ENCODE measurements around the gene PDZD2.

- TF ChIP-seq, protein P1, sequence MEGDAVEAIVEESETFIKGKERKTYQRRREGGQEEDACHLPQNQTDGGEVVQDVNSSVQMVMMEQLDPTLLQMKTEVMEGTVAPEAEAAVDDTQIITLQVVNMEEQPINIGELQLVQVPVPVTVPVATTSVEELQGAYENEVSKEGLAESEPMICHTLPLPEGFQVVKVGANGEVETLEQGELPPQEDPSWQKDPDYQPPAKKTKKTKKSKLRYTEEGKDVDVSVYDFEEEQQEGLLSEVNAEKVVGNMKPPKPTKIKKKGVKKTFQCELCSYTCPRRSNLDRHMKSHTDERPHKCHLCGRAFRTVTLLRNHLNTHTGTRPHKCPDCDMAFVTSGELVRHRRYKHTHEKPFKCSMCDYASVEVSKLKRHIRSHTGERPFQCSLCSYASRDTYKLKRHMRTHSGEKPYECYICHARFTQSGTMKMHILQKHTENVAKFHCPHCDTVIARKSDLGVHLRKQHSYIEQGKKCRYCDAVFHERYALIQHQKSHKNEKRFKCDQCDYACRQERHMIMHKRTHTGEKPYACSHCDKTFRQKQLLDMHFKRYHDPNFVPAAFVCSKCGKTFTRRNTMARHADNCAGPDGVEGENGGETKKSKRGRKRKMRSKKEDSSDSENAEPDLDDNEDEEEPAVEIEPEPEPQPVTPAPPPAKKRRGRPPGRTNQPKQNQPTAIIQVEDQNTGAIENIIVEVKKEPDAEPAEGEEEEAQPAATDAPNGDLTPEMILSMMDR (IDR thresholded peaks at IDR 0.05), result no peak
- TF ChIP-seq POLR2AphosphoS5 (IDR thresholded peaks at IDR 0.05), result no peak
Observed at GRCh38 chr5:32018476-32019436, 379.8 kb downstream of the PDZD2 start.

All from prostate gland (tissue), 2 donors.